HG03095 (cell line): ENCODE data around the gene KCNB1.
"Not testable (repeated sequence)": the region's sequence is repeated elsewhere in the genome, so short reads cannot be mapped to it uniquely, and the experiment has no call there.

Experiments used
- ATAC-seq: cut with Tn5 transposase; IDR thresholded peaks from one replicate; pipeline ENCODE4 v1.9.1; 2021; ENCODE audit warnings: moderate library complexity; ENCODE audit not compliant: unreplicated experiment

KCNB1 gene

DNA sequence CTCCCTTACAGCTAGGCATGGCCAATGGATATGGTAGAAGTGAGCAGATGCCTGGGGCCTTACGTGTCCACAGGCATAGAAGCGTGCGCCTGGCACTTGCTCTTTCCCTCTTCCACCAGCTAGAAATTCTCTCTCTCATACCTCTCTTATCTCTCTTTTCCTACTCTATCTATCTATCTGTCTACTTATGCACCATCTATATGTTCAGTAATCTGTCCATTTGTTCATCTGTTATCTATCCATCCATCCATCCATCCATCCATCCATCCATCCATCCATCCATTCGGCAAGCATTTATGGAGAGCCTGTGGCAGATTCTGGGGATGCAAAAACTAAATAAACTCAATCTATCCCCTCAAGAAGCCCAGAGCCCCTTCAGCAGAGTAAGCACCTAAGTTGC, 70.2 kb downstream of the KCNB1 start:
- no peak for ATAC-seq

DNA sequence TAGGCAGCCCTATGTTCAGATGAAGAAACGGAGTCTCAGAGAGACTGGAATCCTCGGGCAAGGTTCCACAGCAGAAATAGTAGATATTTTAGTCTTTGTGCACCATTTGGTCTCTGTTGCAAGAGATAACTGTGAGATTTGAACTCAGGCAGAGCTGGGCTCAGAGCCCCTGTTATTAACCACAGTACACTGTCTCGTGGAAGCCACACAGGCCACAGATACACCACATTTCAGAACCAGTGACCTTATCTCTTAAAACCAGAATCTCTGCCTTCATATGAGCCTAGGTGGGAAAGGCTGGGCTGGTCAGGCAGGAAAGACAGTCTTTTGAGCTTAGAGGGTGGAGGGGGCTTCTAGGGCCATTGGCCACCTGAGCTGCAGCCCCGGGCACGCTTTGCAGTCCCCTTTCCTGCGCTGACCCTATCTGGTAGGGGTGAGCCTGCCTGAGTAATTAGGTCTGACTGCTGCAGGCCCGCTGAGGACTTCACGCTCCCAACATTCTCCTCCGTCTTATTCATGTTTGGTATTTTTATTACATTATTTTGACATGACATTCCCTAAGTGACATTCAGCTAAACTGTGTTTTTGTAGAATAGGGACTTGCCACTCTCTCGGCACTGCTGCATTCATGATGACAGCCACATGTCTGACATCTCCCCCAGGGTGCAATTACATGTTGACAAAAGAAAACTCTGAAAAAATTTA, 71.1 kb downstream of the KCNB1 start:
- ATAC-seq = no peak

DNA sequence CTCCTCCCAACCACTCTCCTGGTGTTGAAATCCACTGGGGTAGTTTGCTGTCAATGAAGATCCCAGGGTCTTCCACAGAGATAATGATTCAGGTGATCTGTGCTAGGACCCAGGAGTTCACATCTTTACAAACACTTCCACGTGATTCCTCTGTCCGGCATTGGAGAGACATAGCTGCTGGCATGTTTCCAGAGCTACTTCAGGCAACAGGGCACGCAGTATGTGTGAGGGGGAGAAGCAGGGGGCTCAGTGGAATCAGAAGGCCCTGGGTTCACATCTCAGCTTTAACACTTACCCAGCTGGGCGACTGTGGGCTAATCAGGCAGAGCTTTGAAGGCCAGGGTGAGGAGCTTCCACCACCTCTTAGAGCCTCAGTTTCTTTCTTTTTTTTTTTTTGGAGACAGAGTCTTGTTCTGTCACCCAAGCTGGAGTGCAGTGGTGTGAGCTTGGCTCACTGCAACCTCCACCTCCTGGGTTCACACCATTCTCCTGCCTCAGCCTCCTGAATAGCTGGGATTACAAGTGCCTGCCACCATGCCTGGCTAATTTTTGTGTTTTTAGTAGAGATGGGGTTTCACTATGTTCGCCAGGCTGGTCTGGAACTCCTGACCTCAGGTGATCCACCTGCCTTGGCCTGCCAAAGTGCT, 72.4 kb downstream of the KCNB1 start:
- ATAC-seq = not testable (repeated sequence)

DNA sequence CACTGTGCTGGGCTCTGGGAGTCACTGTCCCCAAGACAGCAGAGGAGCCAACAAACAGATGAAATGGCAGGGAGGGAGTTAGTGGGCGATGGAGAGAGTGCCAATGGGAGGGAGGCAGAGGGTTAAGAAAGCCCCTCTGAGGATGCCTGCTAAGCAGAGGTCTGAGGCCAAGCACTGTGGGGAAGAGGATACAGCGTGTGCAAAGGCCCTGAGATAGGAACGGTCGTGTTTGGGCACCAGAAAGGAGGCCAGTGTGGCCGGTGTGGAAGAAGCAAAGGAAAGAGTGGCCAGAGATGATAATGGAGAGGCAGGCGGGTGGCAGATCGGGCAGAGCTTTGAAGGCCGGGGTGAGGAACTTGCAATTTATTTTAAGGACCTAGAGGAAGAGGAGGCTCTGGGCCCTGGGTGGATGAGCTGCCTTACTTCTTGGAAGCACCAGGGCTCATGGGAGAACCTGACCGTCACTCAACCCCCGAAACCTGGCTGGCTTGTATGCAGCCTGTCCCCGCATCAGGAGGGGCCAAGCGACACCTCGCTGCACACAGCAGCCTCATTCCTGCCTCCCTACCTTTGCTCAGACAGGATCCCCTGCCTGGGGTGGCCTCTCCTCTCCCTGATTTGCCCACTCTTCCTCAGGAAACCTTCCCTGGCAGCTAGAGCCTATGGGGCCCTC, 73.0 kb downstream of the KCNB1 start:
- ATAC-seq = no peak

DNA sequence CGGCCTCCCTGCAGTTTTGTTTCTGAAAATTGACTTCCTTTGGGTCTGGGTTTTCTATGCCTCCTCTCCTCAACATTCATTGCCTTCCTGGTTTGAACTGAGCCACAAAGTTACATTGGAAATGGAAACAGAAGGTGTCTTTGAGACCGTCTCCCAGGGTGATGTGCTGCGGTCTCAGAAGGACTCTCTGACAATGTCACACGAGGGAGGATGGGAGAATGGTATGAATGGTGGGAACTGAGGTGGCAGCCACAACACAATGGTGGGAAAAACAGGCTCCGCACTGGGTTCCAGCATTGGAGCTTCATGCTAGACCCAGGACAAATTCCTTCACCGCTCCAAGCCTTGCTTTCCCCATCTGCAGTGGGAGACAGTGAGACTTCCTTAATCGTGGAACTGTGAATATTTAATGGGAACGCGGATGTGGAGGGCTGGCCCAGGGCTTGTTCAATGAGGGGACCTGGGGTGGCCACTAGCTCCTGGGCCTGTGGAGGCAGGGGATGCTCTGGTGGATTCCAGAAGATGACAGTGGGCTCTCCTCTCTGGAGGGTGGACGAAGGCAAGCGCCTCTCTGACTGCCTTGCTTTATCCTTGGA, 73.9 kb downstream of the KCNB1 start:
- no peak for ATAC-seq

DNA sequence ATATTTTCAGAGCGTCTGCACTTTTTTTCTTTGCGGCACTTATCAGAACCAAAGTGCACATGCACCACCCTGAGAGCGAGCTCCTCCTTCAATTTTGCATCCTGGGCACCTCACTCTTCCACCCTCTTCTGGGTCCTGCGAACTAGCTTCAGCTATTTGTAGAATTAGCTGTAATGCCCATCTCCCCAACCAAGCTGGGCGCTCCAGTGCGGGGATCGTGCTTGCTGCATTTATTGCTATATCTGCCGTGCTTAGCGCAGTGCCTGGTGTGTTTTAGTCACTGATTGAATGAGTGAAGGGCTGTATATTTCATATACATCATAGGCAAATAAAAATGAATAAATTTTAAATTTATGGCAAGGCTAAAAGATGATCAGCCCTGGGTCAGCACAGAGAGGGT, 75.8 kb downstream of the KCNB1 start:
- no peak for ATAC-seq

DNA sequence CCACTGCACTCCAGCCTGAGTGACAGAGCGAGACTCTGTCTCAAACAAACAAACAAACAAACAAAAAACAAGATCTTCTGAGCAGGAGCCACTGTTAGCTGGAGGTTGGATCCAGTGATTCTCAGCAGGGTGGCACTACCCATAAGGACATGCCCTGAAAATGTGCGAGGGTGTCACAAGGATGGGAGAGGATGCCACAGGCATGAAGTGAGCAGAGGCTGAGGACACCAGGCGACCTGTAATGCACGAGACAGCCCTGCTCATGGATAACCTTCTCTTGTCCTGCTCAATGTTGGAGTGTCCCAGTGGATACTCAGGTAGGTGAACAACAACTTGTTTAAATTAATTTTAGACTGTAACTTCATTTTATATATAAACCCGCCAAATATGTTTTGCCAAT, 76.8 kb downstream of the KCNB1 start:
- no peak for ATAC-seq

DNA sequence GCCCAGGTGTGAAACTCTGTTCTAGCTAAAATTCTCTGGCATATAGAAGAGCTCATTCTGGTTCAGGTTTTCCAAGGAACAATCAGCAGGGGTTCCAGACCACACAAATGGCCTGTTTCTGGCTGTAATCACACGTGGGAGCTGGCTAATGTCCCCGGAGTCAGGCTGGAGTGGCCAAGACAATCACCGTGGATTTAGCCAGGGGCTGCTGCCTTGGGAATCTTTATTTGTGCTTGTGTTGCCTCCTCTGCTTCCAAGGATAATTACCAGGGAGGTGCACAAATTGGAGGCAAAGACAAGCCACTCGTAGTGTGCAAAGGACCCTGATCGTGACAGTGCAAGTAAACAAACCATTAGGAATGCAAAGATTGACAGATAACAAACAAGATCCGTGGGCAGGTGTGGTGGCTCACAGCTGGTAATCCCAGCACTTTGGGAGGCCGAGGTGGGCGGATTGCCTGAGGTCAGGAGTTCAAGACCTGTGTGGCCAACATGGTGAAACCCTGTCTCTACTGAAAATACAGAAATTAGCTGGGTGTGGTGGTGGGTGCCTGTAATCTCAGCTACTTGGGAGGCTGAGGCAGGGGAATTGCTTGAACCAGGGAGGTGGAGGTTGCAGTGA, 77.3 kb downstream of the KCNB1 start:
- ATAC-seq = no peak

DNA sequence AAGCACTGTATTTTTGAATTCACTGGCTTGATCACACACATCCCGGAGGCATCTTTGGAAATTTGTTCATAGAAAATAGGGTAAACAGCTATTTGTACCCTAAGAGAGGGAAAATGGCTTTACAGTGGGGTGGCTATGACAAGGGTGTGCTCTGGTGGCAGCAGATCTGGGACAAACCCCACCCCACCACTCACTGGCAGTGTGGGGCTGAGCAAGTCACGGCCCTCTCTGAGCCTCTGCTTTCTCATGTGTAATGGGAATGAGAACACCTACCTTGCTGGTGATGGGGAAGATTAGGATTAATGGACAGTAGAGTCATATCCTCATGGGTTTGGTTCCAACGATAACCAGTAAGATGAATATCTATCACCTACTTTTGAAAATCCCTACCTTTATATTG, 78.0 kb downstream of the KCNB1 start:
- no peak for ATAC-seq

DNA sequence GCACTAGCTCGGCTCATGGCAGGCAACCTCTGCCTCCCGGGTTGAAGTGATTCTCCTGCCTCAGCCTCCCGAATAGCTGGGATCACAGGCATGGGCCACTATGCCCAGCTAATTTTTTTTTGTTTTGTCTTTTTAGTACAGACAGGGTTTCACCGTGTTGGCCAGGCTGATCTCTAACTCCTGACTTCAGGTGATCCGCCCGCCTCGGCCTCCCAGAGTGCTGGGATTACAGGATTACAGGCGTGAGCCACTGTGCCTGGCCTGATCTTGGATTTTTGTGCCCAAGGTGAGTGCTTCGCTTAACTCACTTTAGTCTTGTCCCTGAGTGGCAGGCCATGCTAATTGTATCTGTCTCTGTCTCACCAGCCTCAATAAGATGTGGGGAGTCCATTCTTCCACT, 78.6 kb downstream of the KCNB1 start:
- no peak for ATAC-seq

DNA sequence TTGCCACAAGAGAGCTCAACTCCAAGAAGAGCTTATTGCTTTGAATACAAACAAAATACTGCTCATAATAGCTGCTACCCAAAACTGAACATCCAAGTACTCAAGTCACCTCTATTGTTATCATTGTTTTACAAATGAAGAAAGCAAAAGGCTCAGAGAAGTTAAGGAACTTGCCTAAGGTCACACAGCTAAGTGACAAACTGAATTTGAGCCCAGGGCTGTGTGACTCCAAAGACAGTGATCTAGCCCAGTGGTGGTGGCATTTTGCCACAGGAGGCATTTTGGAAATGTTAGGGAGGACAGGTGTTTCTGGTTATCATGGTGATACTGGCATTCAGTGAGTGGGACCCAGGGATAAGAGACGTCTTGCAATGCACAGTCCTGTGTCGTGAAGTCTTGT, 79.5 kb downstream of the KCNB1 start:
- ATAC-seq = no peak

DNA sequence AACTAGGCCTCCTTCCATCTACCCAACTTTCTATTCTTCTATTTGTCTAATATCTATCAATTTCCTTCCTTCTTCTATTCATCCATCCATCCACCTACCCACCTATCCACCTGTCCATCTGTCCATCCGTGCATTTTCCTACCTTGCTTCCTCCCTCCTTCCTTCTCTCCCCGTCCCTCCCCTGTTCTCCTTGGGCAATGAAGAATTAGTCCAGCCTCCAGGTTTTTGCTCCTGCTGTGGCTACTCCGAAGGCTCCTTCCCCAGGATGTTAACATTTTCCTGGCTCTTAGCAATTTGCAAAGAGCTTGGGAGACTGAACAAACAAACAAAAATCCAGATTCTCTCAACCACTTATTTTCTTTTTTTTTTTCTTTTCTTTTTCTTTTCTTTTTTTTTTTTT, 81.6 kb downstream of the KCNB1 start:
- no peak for ATAC-seq

DNA sequence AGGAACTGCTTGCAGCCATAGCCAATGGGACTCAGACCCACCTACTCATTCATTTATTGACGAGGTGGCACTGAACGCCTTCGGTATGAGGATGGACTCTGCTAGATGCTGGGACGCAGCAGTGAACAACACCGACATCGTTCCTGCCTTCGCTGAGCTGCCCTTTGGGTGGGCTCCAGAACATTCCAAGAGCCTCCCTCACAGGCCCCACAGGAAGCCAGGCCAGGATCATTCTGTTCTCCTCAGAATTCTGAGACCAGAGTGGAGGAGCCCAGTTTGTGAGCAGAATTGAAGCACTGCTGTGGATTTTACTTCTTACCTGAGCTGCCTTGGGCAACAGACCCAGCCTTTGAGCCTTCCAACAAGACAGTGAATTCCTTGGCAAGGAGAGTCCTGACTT, 82.1 kb downstream of the KCNB1 start:
- ATAC-seq = no peak

DNA sequence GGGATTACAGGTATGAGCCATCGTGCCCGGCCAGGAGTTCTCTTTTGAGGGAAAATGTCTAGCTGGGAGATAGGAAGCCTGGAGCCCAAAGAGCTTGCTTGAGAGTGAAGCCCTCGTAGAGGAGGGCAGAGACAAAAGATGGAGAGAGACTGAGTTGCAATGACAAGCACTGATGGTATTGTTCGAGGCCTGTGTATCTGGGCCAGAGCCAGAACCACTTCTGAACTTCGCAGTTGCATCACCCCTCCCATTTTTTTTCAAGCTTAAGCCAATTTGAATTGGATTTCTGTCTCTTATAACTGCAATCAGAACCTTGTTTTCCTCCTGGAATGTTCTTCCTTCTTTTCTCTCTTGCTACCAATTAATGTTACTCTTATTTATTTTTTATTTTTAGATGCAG, 83.1 kb downstream of the KCNB1 start:
- no peak for ATAC-seq

DNA sequence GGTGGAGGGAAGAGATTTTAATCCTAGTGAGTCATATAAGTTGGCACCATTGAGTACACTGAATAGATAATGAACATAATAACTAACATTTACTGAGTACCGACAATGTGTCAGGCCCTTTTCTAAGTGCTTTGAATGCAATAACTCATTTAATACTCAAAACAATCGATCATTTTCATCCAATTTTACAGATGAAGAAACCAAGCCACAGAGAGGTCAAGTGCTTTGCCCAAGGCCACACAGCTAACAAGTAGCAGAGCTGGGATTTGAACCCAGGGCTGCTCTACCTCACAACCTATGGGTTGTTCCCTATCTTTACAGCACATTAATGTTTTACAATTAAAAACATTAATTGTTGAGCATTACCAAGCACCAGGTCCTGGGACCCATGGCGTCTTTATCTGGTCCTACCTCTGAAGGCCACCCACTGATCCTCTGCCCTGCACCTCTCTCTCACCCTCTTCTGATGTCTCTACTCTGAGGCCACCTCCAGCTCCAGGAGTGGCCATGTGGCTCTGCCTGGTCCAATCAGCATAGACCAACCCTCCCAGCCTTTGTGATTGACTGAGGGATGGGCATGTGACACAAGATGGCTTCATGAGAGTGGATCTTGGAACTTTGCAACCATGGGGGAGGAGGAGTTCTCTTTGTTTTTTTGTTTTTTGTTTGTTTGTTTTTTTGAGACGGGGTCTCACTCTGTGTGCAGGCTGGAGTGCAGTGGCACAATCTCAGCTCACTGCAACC, 83.9 kb downstream of the KCNB1 start:
- ATAC-seq = no peak

DNA sequence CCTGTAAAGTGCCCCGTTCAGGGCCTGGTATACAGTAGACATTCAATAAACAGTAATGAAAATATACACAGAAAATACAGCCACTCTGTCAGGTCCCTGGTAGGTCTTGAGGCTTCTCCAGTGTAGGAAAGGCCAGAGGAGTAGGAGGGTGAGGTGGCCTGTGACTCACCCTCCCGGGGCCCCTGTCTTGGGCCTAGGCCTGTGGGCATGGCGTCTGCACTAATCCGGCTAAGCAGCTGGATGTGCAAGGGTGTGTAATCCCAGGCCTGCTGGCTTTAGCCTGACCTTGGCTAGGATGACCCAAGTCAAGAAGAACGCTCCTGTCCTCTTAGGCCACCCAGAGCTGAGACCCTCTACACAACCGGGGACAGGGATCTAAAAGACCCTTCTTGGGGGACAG, 84.9 kb downstream of the KCNB1 start:
- ATAC-seq = no peak

DNA sequence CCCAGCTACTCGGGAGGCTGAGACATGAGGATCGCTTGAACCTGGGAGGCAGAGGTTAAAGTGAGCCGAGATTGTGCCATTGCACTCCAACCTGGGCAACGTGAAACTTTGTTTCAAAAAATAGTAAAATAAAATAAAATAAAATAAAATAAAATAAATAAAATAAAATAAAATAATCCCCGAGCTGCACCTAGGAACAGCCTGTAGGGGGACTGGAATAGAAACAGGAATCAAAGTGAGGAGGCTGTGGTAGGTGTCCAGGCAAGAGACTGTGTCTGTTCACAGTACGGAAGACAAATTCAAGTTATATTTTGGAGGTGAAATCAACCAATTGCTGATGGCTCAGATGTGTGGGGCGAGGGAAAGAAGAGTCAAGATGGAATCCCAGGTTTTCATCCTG, 86.2 kb downstream of the KCNB1 start:
- ATAC-seq = no peak

DNA sequence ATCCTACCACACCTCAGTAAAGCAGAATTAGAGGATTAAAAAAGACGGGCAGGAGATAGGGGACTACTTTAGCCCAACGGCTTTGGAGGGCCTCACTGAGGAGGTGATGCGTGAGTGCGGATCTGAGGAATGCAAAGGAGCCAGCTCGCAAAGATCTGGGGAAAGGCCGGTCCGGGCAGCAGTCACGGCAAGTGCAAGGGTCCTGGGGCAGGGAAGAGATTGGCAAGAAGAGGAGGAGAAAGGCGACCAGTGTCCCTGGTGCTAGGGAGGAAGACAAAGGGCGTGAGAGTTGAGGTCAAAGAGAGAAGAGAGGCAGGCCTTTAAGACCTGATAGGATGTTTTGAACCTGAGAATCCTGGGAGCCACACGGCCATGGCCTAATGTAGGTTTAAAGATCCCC, 86.8 kb downstream of the KCNB1 start:
- no peak for ATAC-seq

DNA sequence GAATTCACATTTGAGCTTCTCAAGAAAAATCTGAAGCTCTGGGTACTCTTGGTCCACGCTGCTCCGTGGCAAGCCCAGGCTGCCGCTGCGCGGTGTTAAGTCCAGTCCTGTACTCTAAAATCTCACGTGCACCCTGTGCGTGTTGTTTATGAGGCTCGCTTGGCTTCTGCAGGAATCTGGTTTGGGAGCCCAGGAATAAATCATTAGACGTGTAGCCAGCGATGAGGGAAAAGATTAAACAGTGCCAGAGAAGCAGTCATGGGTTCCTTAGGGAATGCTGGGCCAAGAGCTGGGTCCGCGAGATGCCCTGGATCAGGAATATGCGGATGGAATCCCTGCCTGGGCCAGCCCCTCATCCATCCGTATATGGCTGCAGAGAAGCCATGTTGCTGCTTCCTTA, 87.3 kb downstream of the KCNB1 start:
- no peak for ATAC-seq

DNA sequence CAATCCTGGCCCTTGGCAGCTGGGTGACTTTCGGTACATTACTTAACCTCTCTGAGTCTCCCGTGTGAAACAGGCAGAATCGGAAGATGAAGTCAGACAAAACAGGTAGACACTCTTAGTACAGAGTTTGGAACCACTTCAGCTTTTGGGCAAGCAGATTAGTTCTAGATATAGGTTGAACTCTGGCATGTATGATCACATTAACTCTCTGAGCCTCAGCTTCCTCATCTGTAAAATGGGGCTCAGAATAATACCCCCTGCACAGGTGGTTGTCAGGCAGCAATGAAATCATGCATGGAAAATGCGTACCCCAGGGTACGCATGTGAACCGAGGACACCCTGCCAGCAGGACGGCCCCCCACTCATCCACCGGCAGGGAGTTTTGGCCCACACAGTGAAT, 87.7 kb downstream of the KCNB1 start:
- ATAC-seq = no peak

DNA sequence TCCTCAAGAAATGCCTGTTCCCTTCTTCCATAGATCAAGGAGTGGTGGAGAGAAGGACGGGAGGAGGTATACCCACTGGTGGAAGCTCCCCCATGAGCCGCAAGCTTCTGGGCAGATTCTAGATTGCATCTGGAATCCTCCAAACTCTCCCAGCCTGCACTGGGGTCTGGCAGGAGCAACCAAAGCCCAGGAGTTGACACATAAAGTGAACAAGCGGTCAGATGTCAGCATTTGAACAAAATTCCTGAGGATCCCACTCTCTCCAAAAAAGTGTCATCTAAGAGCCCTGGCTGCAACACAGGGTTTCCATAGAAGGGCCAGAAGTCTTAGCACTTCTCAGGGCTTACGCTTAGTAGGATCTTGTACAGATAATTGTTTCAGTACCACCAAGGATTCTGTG, 88.2 kb downstream of the KCNB1 start:
- ATAC-seq = no peak
